Measurements from ENCODE around the gene P2RY8.
"Not testable (repeated sequence)": the region's sequence is repeated elsewhere in the genome, so short reads cannot be mapped to it uniquely, and the experiment has no call there.

The P2RY8 gene

GRCh38 chrX:1440506-1440905 lies 96.5 kb downstream of the P2RY8 start:
- intact Hi-C loops (cut with micrococcal nuclease) = no loop called here
- H3K4me1 Mint-ChIP-seq (ENCODE audit: low read depth) = no peaks in the 10 kb centered on the region

GRCh38 chrX:1435241-1435895 lies 101.6 kb downstream of the P2RY8 start:
- Mint-ChIP-seq H3K27me3 (no peaks in the 10 kb centered on the region), H3K9me3 (no peaks in the 10 kb centered on the region), H3K4me3 (no peak overlapping the region), H3K27ac (no peak overlapping the region), H3K4me1 (ENCODE audit: low read depth) (no peaks in the 10 kb centered on the region), H3K36me3 (ENCODE audit: low read depth) (peaks cover 91% of the 10 kb centered on the region)
- intact Hi-C loops (cut with micrococcal nuclease) = no loop called here

More at GRCh38 chrX:1440506-1440905, 96.5 kb downstream of the P2RY8 start:
- Mint-ChIP-seq H3K4me3 (no peak overlapping the region), H3K9me3 (peaks cover 28% of the 10 kb centered on the region), H3K27ac (no peak overlapping the region), H3K36me3 (ENCODE audit: low read depth) (peaks cover 82% of the 10 kb centered on the region), H3K27me3 (no peaks in the 10 kb centered on the region)

GRCh38 chrX:1434871-1435240 lies 102.1 kb downstream of the P2RY8 start:
- peaks cover 91% of the 10 kb centered on the region for H3K36me3 Mint-ChIP-seq (ENCODE audit: low read depth)
- intact Hi-C loops (cut with micrococcal nuclease) = no loop called here
- no peaks in the 10 kb centered on the region for H3K4me1 Mint-ChIP-seq (ENCODE audit: low read depth)
- no peak overlapping the region for H3K27ac Mint-ChIP-seq
- H3K4me3 Mint-ChIP-seq = no peak overlapping the region
- no peaks in the 10 kb centered on the region for H3K9me3 Mint-ChIP-seq
- no peaks in the 10 kb centered on the region for H3K27me3 Mint-ChIP-seq

- Mint-ChIP-seq H3K4me3 (no peak overlapping the region), H3K27ac (no peak overlapping the region), H3K27me3 (no peaks in the 10 kb centered on the region), H3K9me3 (no peaks in the 10 kb centered on the region), H3K36me3 (ENCODE audit: low read depth) (peaks cover 81% of the 10 kb centered on the region), H3K4me1 (ENCODE audit: low read depth) (no peaks in the 10 kb centered on the region)
- intact Hi-C loops (cut with micrococcal nuclease) = no loop called here
Measured at GRCh38 chrX:1433646-1434357, 103.2 kb downstream of the P2RY8 start.

- intact Hi-C loops (cut with micrococcal nuclease) = no loop called here
- H3K27ac Mint-ChIP-seq = no peak overlapping the region
Measured at GRCh38 chrX:1430451-1430850, 106.5 kb downstream of the P2RY8 start.

GRCh38 chrX:1427756-1428155 lies 109.2 kb downstream of the P2RY8 start:
- Mint-ChIP-seq H3K27ac (no peak overlapping the region), H3K4me1 (ENCODE audit: low read depth) (no peaks in the 10 kb centered on the region), H3K27me3 (no peaks in the 10 kb centered on the region), H3K9me3 (peaks cover 26% of the 10 kb centered on the region), H3K4me3 (no peak overlapping the region), H3K36me3 (ENCODE audit: low read depth) (peaks cover 20% of the 10 kb centered on the region)
- intact Hi-C loops (cut with micrococcal nuclease) = no loop called here

More at GRCh38 chrX:1430451-1430850, 106.5 kb downstream of the P2RY8 start:
- Mint-ChIP-seq H3K4me1 (ENCODE audit: low read depth) (no peaks in the 10 kb centered on the region), H3K27me3 (no peaks in the 10 kb centered on the region), H3K4me3 (no peak overlapping the region), H3K36me3 (ENCODE audit: low read depth) (peaks cover 47% of the 10 kb centered on the region), H3K9me3 (peaks cover 2% of the 10 kb centered on the region)

GRCh38 chrX:1426321-1426720 lies 110.7 kb downstream of the P2RY8 start:
- intact Hi-C loops (cut with micrococcal nuclease); H3K4me3 Mint-ChIP-seq; H3K36me3 Mint-ChIP-seq (ENCODE audit: low read depth); H3K27ac Mint-ChIP-seq; H3K27me3 Mint-ChIP-seq; H3K4me1 Mint-ChIP-seq (ENCODE audit: low read depth): not testable (repeated sequence)
- peaks cover 35% of the 10 kb centered on the region for H3K9me3 Mint-ChIP-seq

GRCh38 chrX:1425381-1425780 lies 111.6 kb downstream of the P2RY8 start:
- H3K4me3 Mint-ChIP-seq = no peak overlapping the region
- H3K27me3 Mint-ChIP-seq = no peaks in the 10 kb centered on the region
- H3K9me3 Mint-ChIP-seq = peaks cover 35% of the 10 kb centered on the region
- H3K4me1 Mint-ChIP-seq (ENCODE audit: low read depth) = no peaks in the 10 kb centered on the region
- H3K27ac Mint-ChIP-seq = no peak overlapping the region
- peaks cover 5% of the 10 kb centered on the region for H3K36me3 Mint-ChIP-seq (ENCODE audit: low read depth)
- intact Hi-C loops (cut with micrococcal nuclease) = no loop called here

GRCh38 chrX:1424147-1424851 lies 112.7 kb downstream of the P2RY8 start:
- no peak overlapping the region for H3K4me3 Mint-ChIP-seq
- peaks cover 35% of the 10 kb centered on the region for H3K9me3 Mint-ChIP-seq
- H3K4me1 Mint-ChIP-seq (ENCODE audit: low read depth) = peaks cover 8% of the 10 kb centered on the region
- intact Hi-C loops (cut with micrococcal nuclease) = no loop called here
- no peaks in the 10 kb centered on the region for H3K27me3 Mint-ChIP-seq
- no peak overlapping the region for H3K27ac Mint-ChIP-seq
- H3K36me3 Mint-ChIP-seq (ENCODE audit: low read depth) = no peaks in the 10 kb centered on the region

GRCh38 chrX:1423215-1423614 lies 113.8 kb downstream of the P2RY8 start:
- Mint-ChIP-seq H3K36me3 (ENCODE audit: low read depth) (no peaks in the 10 kb centered on the region), H3K4me3 (no peak overlapping the region), H3K4me1 (ENCODE audit: low read depth) (peaks cover 8% of the 10 kb centered on the region), H3K27ac (no peak overlapping the region), H3K27me3 (no peaks in the 10 kb centered on the region), H3K9me3 (peaks cover 35% of the 10 kb centered on the region)
- intact Hi-C loops (cut with micrococcal nuclease) = no loop called here

- H3K4me3 Mint-ChIP-seq = no peak overlapping the region
- H3K27me3 Mint-ChIP-seq = no peaks in the 10 kb centered on the region
- H3K36me3 Mint-ChIP-seq (ENCODE audit: low read depth) = no peaks in the 10 kb centered on the region
- no peak overlapping the region for H3K27ac Mint-ChIP-seq
- peaks cover 8% of the 10 kb centered on the region for H3K4me1 Mint-ChIP-seq (ENCODE audit: low read depth)
- peaks cover 35% of the 10 kb centered on the region for H3K9me3 Mint-ChIP-seq
- intact Hi-C loops (cut with micrococcal nuclease) = no loop called here
Measured at GRCh38 chrX:1422135-1422465, 114.9 kb downstream of the P2RY8 start.

GRCh38 chrX:1421433-1422134 lies 115.4 kb downstream of the P2RY8 start:
- H3K9me3 Mint-ChIP-seq = peaks cover 35% of the 10 kb centered on the region
- intact Hi-C loops (cut with micrococcal nuclease) = no loop called here
- H3K36me3 Mint-ChIP-seq (ENCODE audit: low read depth) = no peaks in the 10 kb centered on the region
- no peaks in the 10 kb centered on the region for H3K27me3 Mint-ChIP-seq
- H3K27ac Mint-ChIP-seq = no peak overlapping the region
- peaks cover 8% of the 10 kb centered on the region for H3K4me1 Mint-ChIP-seq (ENCODE audit: low read depth)
- H3K4me3 Mint-ChIP-seq = no peak overlapping the region

- Mint-ChIP-seq H3K4me3 (no peak overlapping the region), H3K9me3 (peaks cover 32% of the 10 kb centered on the region), H3K36me3 (ENCODE audit: low read depth) (no peaks in the 10 kb centered on the region), H3K27ac (peak overlapping the region; percentile 10), H3K4me1 (ENCODE audit: low read depth) (peaks cover 8% of the 10 kb centered on the region), H3K27me3 (no peaks in the 10 kb centered on the region)
- intact Hi-C loops (cut with micrococcal nuclease) = no loop called here
Measured at GRCh38 chrX:1420371-1420770, 116.6 kb downstream of the P2RY8 start.

Measured in dendritic cell treated with granulocyte-macrophage colony-stimulating factor and Interleukin-4, amounts not matched to agents 40 ng/mL and 50 ng/mL, for 4 days (primary cell).